H9 (cell line): Measurements from ENCODE around the gene SSRP1. TPM values are rescaled to one million over a fixed set of nuclear protein-coding genes. Genes with fewer than 3 reads are reported as not detected.

Experiments used
- DNase-seq: peaks from one replicate; pipeline ENCODE4 v3.0.0-alpha.2; 2017
- H2AFZ ChIP-seq: one replicate; pipeline ENCODE4 v1.6.1; 2013; ENCODE audit warnings: mild to moderate bottlenecking, low read length, control low read depth, moderate library complexity
- H2AK5ac ChIP-seq: 2 replicates; pipeline ENCODE4 v1.6.1; 2013; ENCODE audit warnings: low read length, control low read depth, mixed read lengths; ENCODE audit not compliant: insufficient read length
- H2BK120ac ChIP-seq: one replicate; pipeline ENCODE4 v1.6.1; 2013; ENCODE audit warnings: low read depth, mild to moderate bottlenecking, low read length, control low read depth, inconsistent platforms; ENCODE audit not compliant: poor library complexity, severe bottlenecking
- H2BK12ac ChIP-seq: 2 replicates; pipeline ENCODE4 v1.6.1; 2013; ENCODE audit warnings: low read length, control low read depth, mixed read lengths, low read depth; ENCODE audit not compliant: insufficient read length
- H2BK15ac ChIP-seq: 2 replicates; pipeline ENCODE4 v1.6.1; 2013; ENCODE audit warnings: low read depth, low read length, control low read depth
- H2BK20ac ChIP-seq: one replicate; pipeline ENCODE4 v1.6.1; 2013; ENCODE audit warnings: low read depth, mild to moderate bottlenecking, low read length, control low read depth, inconsistent platforms; ENCODE audit not compliant: poor library complexity, severe bottlenecking
- H2BK5ac ChIP-seq: 2 replicates; pipeline ENCODE4 v1.6.1; 2013; ENCODE audit warnings: low read length, control low read depth, mixed read lengths; ENCODE audit not compliant: insufficient read length
- H3K14ac ChIP-seq: 2 replicates; pipeline ENCODE4 v1.6.1; 2013; ENCODE audit warnings: low read length, control low read depth; ENCODE audit not compliant: insufficient read depth
- H3K18ac ChIP-seq: 2 replicates; pipeline ENCODE4 v1.6.1; 2013; ENCODE audit warnings: low read depth, mild to moderate bottlenecking, mixed read lengths, low read length, control low read depth; ENCODE audit not compliant: insufficient read length
- H3K23ac ChIP-seq: 2 replicates; pipeline ENCODE4 v1.6.1; 2013; ENCODE audit warnings: low read length, control low read depth, mixed read lengths, low read depth; ENCODE audit not compliant: insufficient read length
- H3K23me2 ChIP-seq: 2 replicates; pipeline ENCODE4 v1.6.1; 2013; ENCODE audit warnings: low read depth, mild to moderate bottlenecking, mixed read lengths, low read length, control low read depth; ENCODE audit not compliant: insufficient read length, poor library complexity, severe bottlenecking
- H3K27ac ChIP-seq: 2 replicates; pipeline ENCODE4 v1.5.1; 2013; ENCODE audit warnings: low read length, control low read depth, mixed read lengths, low read depth; ENCODE audit not compliant: insufficient read length
- H3K27me3 ChIP-seq: 2 replicates; pipeline ENCODE4 v1.6.1; 2013; ENCODE audit warnings: low read length, control low read depth, inconsistent platforms; ENCODE audit not compliant: insufficient read depth
- H3K4ac ChIP-seq: 2 replicates; pipeline ENCODE4 v1.6.1; 2013; ENCODE audit warnings: low read depth, mild to moderate bottlenecking, control low read depth, inconsistent platforms, low read length, moderate library complexity
- H3K4me1 ChIP-seq: 2 replicates; pipeline ENCODE4 v1.6.1; 2013; ENCODE audit warnings: low read length, control low read depth, inconsistent platforms; ENCODE audit not compliant: insufficient read depth
- H3K4me2 ChIP-seq: 2 replicates; pipeline ENCODE4 v1.6.1; 2013; ENCODE audit warnings: low read length, control low read depth, mixed read lengths; ENCODE audit not compliant: insufficient read length, insufficient read depth
- H3K56ac ChIP-seq: 2 replicates; pipeline ENCODE4 v1.6.1; 2013; ENCODE audit warnings: low read depth, mild to moderate bottlenecking, mixed read lengths, low read length, control low read depth; ENCODE audit not compliant: insufficient read length
- H3K79me1 ChIP-seq: 2 replicates; pipeline ENCODE4 v1.6.1; 2013; ENCODE audit warnings: low read depth, mild to moderate bottlenecking, moderate library complexity, low read length, control low read depth, inconsistent platforms; ENCODE audit not compliant: insufficient read depth, poor library complexity, severe bottlenecking
- H3K79me2 ChIP-seq: 2 replicates; pipeline ENCODE4 v1.6.1; 2013; ENCODE audit warnings: low read length, control low read depth, inconsistent platforms; ENCODE audit not compliant: insufficient read depth
- H3K9ac ChIP-seq: 2 replicates; pipeline ENCODE4 v1.6.1; 2013; ENCODE audit warnings: low read length, control low read depth, mixed read lengths; ENCODE audit not compliant: insufficient read length; ENCODE audit errors: extremely low read depth
- H3K9me3 ChIP-seq: one replicate; pipeline ENCODE4 v1.6.1; 2013; ENCODE audit warnings: low read depth, low read length, inconsistent platforms; ENCODE audit not compliant: control insufficient read depth
- H3T11ph ChIP-seq: one replicate; pipeline ENCODE4 v1.6.1; 2013; ENCODE audit warnings: mild to moderate bottlenecking, low read length, control low read depth, inconsistent platforms
- H4K20me1 ChIP-seq: one replicate; pipeline ENCODE4 v1.6.1; 2013; ENCODE audit not compliant: control insufficient read depth, insufficient read length, insufficient read depth
- H4K5ac ChIP-seq: 2 replicates; pipeline ENCODE4 v1.6.1; 2013; ENCODE audit warnings: low read depth, mild to moderate bottlenecking, mixed read lengths, low read length, control low read depth; ENCODE audit not compliant: insufficient read length
- H4K8ac ChIP-seq: replicated peaks from 2 replicates; pipeline ENCODE4 v1.6.1; 2013; ENCODE audit warnings: low read length, control low read depth, mixed read lengths, low read depth; ENCODE audit not compliant: insufficient read length
- H4K91ac ChIP-seq: 2 replicates; pipeline ENCODE4 v1.6.1; 2013; ENCODE audit warnings: low read depth, mild to moderate bottlenecking, moderate library complexity, mixed read lengths, low read length, control low read depth; ENCODE audit not compliant: insufficient read length
- H3K27ac Mint-ChIP-seq, 3 experiments: 2 replicates in 2 of 3; 3 replicates in 1 of 3; pipeline ENCODE4 v1.8.0; 2020 to 2021; ENCODE audit warnings: mixed read lengths in 3 of 3, mild to moderate bottlenecking in 1 of 3, moderate library complexity in 1 of 3
- H3K27me3 Mint-ChIP-seq: 2 replicates; pipeline ENCODE4 v1.8.0; 2021; ENCODE audit warnings: low read depth, mild to moderate bottlenecking, moderate library complexity, mixed read lengths
- H3K36me3 Mint-ChIP-seq, 3 experiments: 2 replicates in 2 of 3; 3 replicates in 1 of 3; pipeline ENCODE4 v1.8.0; 2020 to 2021; ENCODE audit warnings: low read depth in 3 of 3, mixed read lengths in 3 of 3; ENCODE audit not compliant: insufficient read depth in 1 of 3
- H3K4me1 Mint-ChIP-seq, 2 experiments: 2 replicates each; pipeline ENCODE4 v1.8.0; 2020; ENCODE audit warnings: mixed read lengths in 2 of 2
- H3K4me3 Mint-ChIP-seq, 2 experiments: 2 replicates in 1 of 2; 3 replicates in 1 of 2; pipeline ENCODE4 v1.8.0; 2020 to 2021; ENCODE audit warnings: mild to moderate bottlenecking in 2 of 2, mixed read lengths in 2 of 2, moderate library complexity in 1 of 2
- H3K9me3 Mint-ChIP-seq, 2 experiments: 2 replicates in 1 of 2; 3 replicates in 1 of 2; pipeline ENCODE4 v1.8.0; 2020; ENCODE audit warnings: mild to moderate bottlenecking in 2 of 2, mixed read lengths in 2 of 2, moderate library complexity in 1 of 2
- CTCF ChIP-seq: fragments of 200-600 bp; sonication (generic); conservative IDR thresholded peaks from 3 replicates; pipeline ENCODE4 v1.8.0; 2021; ENCODE audit warnings: antibody characterized with exemption, mild to moderate bottlenecking
- WGBS: extraction: QIAGEN DNeasy Blood & Tissue Kit; methylation state at CpG from one replicate; pipeline ENCODE4 v1.1.7; 2013; ENCODE audit warnings: missing lambda C conversion rate, low lambda C conversion rate, mixed read lengths; ENCODE audit not compliant: insufficient read length; ENCODE audit errors: extremely low coverage; 5-methylcytosine and 5-hydroxymethylcytosine counted together
- total RNA-seq: library from RNA; stranded (reverse); gene quantifications from 2 replicates; pipeline ENCODE4 v1.2.1, GENCODE V29; 2021

Gene SSRP1
- total RNA-seq, 1 experiment from 2014 or later: 202 TPM

- Histone ChIP-seq H2BK15ac (no peak overlapping the region), H3K56ac (no peak overlapping the region), H3K23ac (no peak overlapping the region), H3K4me1 (no peaks in the 10 kb centered on the region), H3K14ac (no peak overlapping the region), H3K79me1 (no peaks in the 10 kb centered on the region), H3K4ac (no peak overlapping the region), H2BK20ac (no peak overlapping the region), H2BK12ac (no peak overlapping the region), H4K91ac (no peak overlapping the region), H3T11ph (no peak overlapping the region), H4K5ac (no peak overlapping the region), H3K23me2 (no peaks in the 10 kb centered on the region), H3K9ac (no peak overlapping the region), H4K20me1 (no peaks in the 10 kb centered on the region), H3K9me3 (no peaks in the 10 kb centered on the region), H3K79me2 (no peaks in the 10 kb centered on the region), H2AFZ (no peak overlapping the region), H2BK120ac (no peak overlapping the region), H3K27ac (no peak overlapping the region), H2BK5ac (no peak overlapping the region), H3K18ac (no peak overlapping the region), H4K8ac (no peak overlapping the region), H2AK5ac (no peak overlapping the region), H3K27me3 (no peaks in the 10 kb centered on the region), H3K4me2 (no peak overlapping the region)
- peaks cover 3 to 4% of the 10 kb centered on the region in 2 experiments; a peak in 4 of 5 replicates for H3K9me3 Mint-ChIP-seq
- H3K4me3 Mint-ChIP-seq: no peak overlapping the region
- TF ChIP-seq CTCF: no peak
- peaks cover 0 to 3% (median 0%) of the 10 kb centered on the region in 3 experiments; a peak in 1 of 7 replicates for H3K36me3 Mint-ChIP-seq
- WGBS: no CpG with 5 or more reads among the region's 9 CpGs
- H3K27me3 Mint-ChIP-seq: peaks cover 12% of the 10 kb centered on the region
- no peak overlapping the region for H3K27ac Mint-ChIP-seq
- H3K4me1 Mint-ChIP-seq: peaks cover 30 to 36% of the 10 kb centered on the region in 2 experiments
- DNase-seq: no peak
Measured at GRCh38 chr11:57356268-57356667, 20.6 kb upstream of the SSRP1 start.
